Mesenchymal stem cell (in vitro differentiated cells and primary cell): ENCODE results near the gene NLGN1.

Source experiments
- DNase-seq: peaks from one replicate; pipeline ENCODE4 v3.0.0-alpha.2; 2013
- H2AFZ ChIP-seq: one replicate; pipeline ENCODE4 v1.6.1; 2013; ENCODE audit warnings: low read depth, mild to moderate bottlenecking, control low read depth, inconsistent platforms, low read length, moderate library complexity
- H2AK5ac ChIP-seq: 2 replicates; pipeline ENCODE4 v1.6.1; 2013; ENCODE audit warnings: low read length, moderate library complexity, mild to moderate bottlenecking, inconsistent platforms; ENCODE audit not compliant: severe bottlenecking
- H2BK120ac ChIP-seq: one replicate; pipeline ENCODE4 v1.6.1; 2013; ENCODE audit warnings: low read depth, mild to moderate bottlenecking, inconsistent platforms, low read length, moderate library complexity
- H2BK12ac ChIP-seq, 2 experiments: one replicate each; pipeline ENCODE4 v1.6.1; 2013; ENCODE audit warnings: inconsistent platforms in 2 of 2, low read length in 2 of 2, mild to moderate bottlenecking in 2 of 2, moderate library complexity in 2 of 2, control low read depth in 1 of 2
- H2BK15ac ChIP-seq: one replicate; pipeline ENCODE4 v1.6.1; 2013; ENCODE audit warnings: mild to moderate bottlenecking, low read depth, inconsistent platforms; ENCODE audit not compliant: poor library complexity, severe bottlenecking
- H2BK5ac ChIP-seq: 2 replicates; pipeline ENCODE4 v1.6.1; 2013; ENCODE audit warnings: low read depth, mild to moderate bottlenecking, low read length, control low read depth, inconsistent platforms; ENCODE audit not compliant: poor library complexity, severe bottlenecking
- H3K14ac ChIP-seq, 2 experiments: one replicate each; pipeline ENCODE4 v1.6.1; 2013; ENCODE audit warnings: inconsistent platforms in 2 of 2, low read length in 2 of 2, control low read depth in 1 of 2, mild to moderate bottlenecking in 1 of 2, moderate library complexity in 1 of 2
- H3K18ac ChIP-seq, 2 experiments: one replicate each; pipeline ENCODE4 v1.6.1; 2013; ENCODE audit warnings: inconsistent platforms in 2 of 2, low read length in 2 of 2, control low read depth in 1 of 2, low read depth in 1 of 2, mild to moderate bottlenecking in 1 of 2
- H3K23ac ChIP-seq, 2 experiments: one replicate each; pipeline ENCODE4 v1.6.1; 2013; ENCODE audit warnings: inconsistent platforms in 2 of 2, low read length in 2 of 2, mild to moderate bottlenecking in 2 of 2, moderate library complexity in 2 of 2, control low read depth in 1 of 2
- H3K27ac ChIP-seq: 2 replicates; pipeline ENCODE4 v1.5.1; 2013; ENCODE audit warnings: mild to moderate bottlenecking, moderate library complexity, low read length, control low read depth, inconsistent platforms; ENCODE audit not compliant: poor library complexity, severe bottlenecking
- H3K27me3 ChIP-seq, 2 experiments: 2 replicates each; pipeline versions ENCODE4 v1.6.1 to v1.7.0; 2013; ENCODE audit warnings: low read length in 2 of 2, mild to moderate bottlenecking in 2 of 2, moderate library complexity in 2 of 2, control low read depth in 1 of 2, inconsistent platforms in 1 of 2; ENCODE audit not compliant: control insufficient read depth in 1 of 2, insufficient read depth in 1 of 2
- H3K36me3 ChIP-seq, 2 experiments: 2 replicates each; pipeline versions ENCODE4 v1.6.1 to v1.7.0; 2013; ENCODE audit warnings: low read length in 2 of 2, control low read depth in 1 of 2, inconsistent platforms in 1 of 2, low read depth in 1 of 2, mild to moderate bottlenecking in 1 of 2; ENCODE audit not compliant: insufficient read depth in 2 of 2, control insufficient read depth in 1 of 2
- H3K4ac ChIP-seq, 2 experiments: one replicate each; pipeline ENCODE4 v1.6.1; 2013; ENCODE audit warnings: inconsistent platforms in 2 of 2, low read length in 2 of 2, mild to moderate bottlenecking in 2 of 2, moderate library complexity in 2 of 2, control low read depth in 1 of 2, low read depth in 1 of 2
- H3K4me1 ChIP-seq: 2 replicates; pipeline ENCODE4 v1.6.1; 2013; ENCODE audit warnings: low read depth, low read length, control low read depth; ENCODE audit not compliant: control insufficient read depth, insufficient read depth
- H3K4me2 ChIP-seq: 2 replicates; pipeline ENCODE4 v1.6.1; 2013; ENCODE audit warnings: low read length, mild to moderate bottlenecking, inconsistent platforms; ENCODE audit not compliant: poor library complexity, severe bottlenecking
- H3K4me3 ChIP-seq, 2 experiments: 2 replicates each; pipeline versions ENCODE4 v1.5.1 to v1.7.0; 2013; ENCODE audit warnings: low read length in 2 of 2, mild to moderate bottlenecking in 2 of 2, control low read depth in 1 of 2, low read depth in 1 of 2; ENCODE audit not compliant: insufficient read depth in 1 of 2
- H3K79me1 ChIP-seq: replicated peaks from 2 replicates; pipeline ENCODE4 v1.6.1; 2013; ENCODE audit warnings: mild to moderate bottlenecking, control low read depth, low read length, inconsistent platforms; ENCODE audit not compliant: poor library complexity, severe bottlenecking
- H3K9ac ChIP-seq: 2 replicates; pipeline ENCODE4 v1.7.0; 2013; ENCODE audit warnings: mild to moderate bottlenecking, low read length, moderate library complexity
- H3K9me3 ChIP-seq: 2 replicates; pipeline ENCODE4 v1.7.0; 2013; ENCODE audit warnings: mild to moderate bottlenecking, low read length; ENCODE audit not compliant: control insufficient read depth
- H4K8ac ChIP-seq: one replicate; pipeline ENCODE4 v1.6.1; 2013; ENCODE audit warnings: inconsistent platforms, mild to moderate bottlenecking, low read length, moderate library complexity
- H4K91ac ChIP-seq: one replicate; pipeline ENCODE4 v1.6.1; 2013; ENCODE audit warnings: mild to moderate bottlenecking, low read length, inconsistent platforms
- WGBS: methylation state at CpG from one replicate; pipeline ENCODE4 v1.1.7; 2013; ENCODE audit warnings: mixed read lengths; 5-methylcytosine and 5-hydroxymethylcytosine counted together

NLGN1 gene

DNA sequence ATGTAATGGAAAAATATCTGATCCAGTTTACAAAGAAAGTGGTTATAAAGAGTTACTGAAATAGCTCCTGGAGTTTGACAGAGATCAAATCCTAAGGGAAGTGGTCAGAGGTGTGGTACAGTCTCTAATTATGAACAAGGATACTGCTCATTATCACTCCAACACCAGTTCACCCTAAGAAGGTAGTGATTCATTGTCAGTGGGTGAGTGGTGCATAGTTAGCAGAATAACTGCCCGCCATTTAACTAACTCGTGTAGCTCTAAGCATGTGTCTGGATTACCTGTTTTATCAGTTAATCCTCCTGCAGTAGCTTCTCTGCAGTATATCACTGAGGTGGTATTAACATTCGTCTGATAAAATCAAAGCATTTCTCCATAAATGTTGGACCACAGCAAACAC is 700.1 kb downstream of the NLGN1 start:
- H3K27ac ChIP-seq = no peak overlapping the region
- no peak overlapping the region for H3K14ac ChIP-seq
- no peaks in the 10 kb centered on the region for H3K79me1 ChIP-seq
- WGBS = 76% methylated on average over 3 of the region's 3 CpGs
- no peak overlapping the region for H3K4me2 ChIP-seq
- H4K8ac ChIP-seq = no peak overlapping the region
- H3K27me3 ChIP-seq = no peaks in the 10 kb centered on the region
- H3K18ac ChIP-seq = no peak overlapping the region
- no peaks in the 10 kb centered on the region for H3K4me1 ChIP-seq
- H3K4ac ChIP-seq = no peak overlapping the region
- no peak overlapping the region for H2BK120ac ChIP-seq
- H3K9ac ChIP-seq = no peak overlapping the region
- no peak overlapping the region for H2AFZ ChIP-seq
- H2BK12ac ChIP-seq = peak overlapping the region in 1 of 2 experiments; percentile 63
- no peak overlapping the region for H2BK5ac ChIP-seq
- no peak overlapping the region for H2BK15ac ChIP-seq
- H4K91ac ChIP-seq = no peak overlapping the region
- no peak overlapping the region for H2AK5ac ChIP-seq
- no peaks in the 10 kb centered on the region for H3K9me3 ChIP-seq
- no peak overlapping the region for H3K4me3 ChIP-seq
- no peak for DNase-seq
- no peaks in the 10 kb centered on the region for H3K36me3 ChIP-seq
- H3K23ac ChIP-seq = no peak overlapping the region

GRCh38 chr3:174098746-174099145 is 701.2 kb downstream of the NLGN1 start:
- H2BK12ac ChIP-seq = no peak overlapping the region

DNA sequence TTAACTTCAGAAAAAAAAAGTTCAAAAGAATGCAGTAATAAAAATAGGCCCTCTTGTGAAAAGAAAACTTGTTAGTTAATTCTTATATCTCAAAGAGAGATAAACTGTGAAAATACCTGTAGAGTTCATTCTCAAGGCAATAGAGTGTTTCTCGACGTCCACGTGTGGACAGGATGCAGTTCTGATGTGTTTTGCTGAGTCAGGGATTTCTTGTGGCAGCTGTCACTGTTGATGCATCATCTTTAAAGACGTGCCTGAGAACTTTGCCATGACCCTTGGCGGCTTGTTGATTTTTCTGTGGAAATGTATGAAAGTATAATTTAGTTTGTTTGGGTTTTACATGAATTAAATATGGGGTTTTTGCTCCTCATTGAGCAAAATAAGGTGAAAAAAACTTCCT is 702.2 kb downstream of the NLGN1 start:
- Histone ChIP-seq H3K27me3 (no peaks in the 10 kb centered on the region), H3K9ac (no peak overlapping the region), H4K8ac (no peak overlapping the region), H3K18ac (no peak overlapping the region), H2BK15ac (no peak overlapping the region), H2AK5ac (no peak overlapping the region), H2BK12ac (no peak overlapping the region), H3K4me3 (no peak overlapping the region), H3K23ac (no peak overlapping the region), H3K79me1 (no peaks in the 10 kb centered on the region), H2BK5ac (no peak overlapping the region), H2AFZ (no peak overlapping the region), H2BK120ac (no peak overlapping the region), H3K9me3 (no peaks in the 10 kb centered on the region), H3K27ac (no peak overlapping the region), H3K4me1 (no peaks in the 10 kb centered on the region), H3K4me2 (no peak overlapping the region), H3K14ac (no peak overlapping the region), H3K36me3 (no peaks in the 10 kb centered on the region), H3K4ac (no peak overlapping the region), H4K91ac (no peak overlapping the region)
- 85% methylated on average over 5 of the region's 5 CpGs for WGBS
- DNase-seq = no peak

More at GRCh38 chr3:174098746-174099145, 701.2 kb downstream of the NLGN1 start:
- H3K18ac ChIP-seq = no peak overlapping the region
- H3K4ac ChIP-seq = no peak overlapping the region
- no peaks in the 10 kb centered on the region for H3K9me3 ChIP-seq
- H3K27ac ChIP-seq = no peak overlapping the region
- H4K91ac ChIP-seq = no peak overlapping the region
- H2AFZ ChIP-seq = no peak overlapping the region
- no peak overlapping the region for H3K14ac ChIP-seq
- H3K4me1 ChIP-seq = no peaks in the 10 kb centered on the region
- WGBS = no CpG with 5 or more reads among the region's 2 CpGs
- no peak overlapping the region for H2BK5ac ChIP-seq
- no peaks in the 10 kb centered on the region for H3K79me1 ChIP-seq
- H3K27me3 ChIP-seq = no peaks in the 10 kb centered on the region
- no peak overlapping the region for H3K23ac ChIP-seq
- H3K36me3 ChIP-seq = no peaks in the 10 kb centered on the region
- H4K8ac ChIP-seq = no peak overlapping the region
- DNase-seq = peak; percentile 14
- H2BK15ac ChIP-seq = no peak overlapping the region
- H2AK5ac ChIP-seq = no peak overlapping the region
- H3K9ac ChIP-seq = no peak overlapping the region
- H3K4me3 ChIP-seq = no peak overlapping the region
- H3K4me2 ChIP-seq = no peak overlapping the region
- no peak overlapping the region for H2BK120ac ChIP-seq

GRCh38 chr3:174100744-174101143 is 703.2 kb downstream of the NLGN1 start:
- H4K8ac ChIP-seq = no peak overlapping the region
- no peaks in the 10 kb centered on the region for H3K27me3 ChIP-seq
- H2BK12ac ChIP-seq = no peak overlapping the region
- no peak overlapping the region for H4K91ac ChIP-seq
- no peak overlapping the region for H2AK5ac ChIP-seq
- H2AFZ ChIP-seq = no peak overlapping the region
- no CpG with 5 or more reads among the region's 2 CpGs for WGBS
- H2BK5ac ChIP-seq = no peak overlapping the region
- H3K36me3 ChIP-seq = no peaks in the 10 kb centered on the region
- H2BK120ac ChIP-seq = no peak overlapping the region
- H3K4me3 ChIP-seq = no peak overlapping the region
- H3K4ac ChIP-seq = no peak overlapping the region
- no peak for DNase-seq
- no peak overlapping the region for H2BK15ac ChIP-seq
- no peaks in the 10 kb centered on the region for H3K79me1 ChIP-seq
- H3K4me1 ChIP-seq = no peaks in the 10 kb centered on the region
- no peaks in the 10 kb centered on the region for H3K9me3 ChIP-seq
- H3K27ac ChIP-seq = no peak overlapping the region
- H3K18ac ChIP-seq = no peak overlapping the region
- H3K9ac ChIP-seq = no peak overlapping the region
- no peak overlapping the region for H3K4me2 ChIP-seq
- no peak overlapping the region for H3K14ac ChIP-seq
- H3K23ac ChIP-seq = no peak overlapping the region
